Activated CD8-positive, alpha-beta T cell treated with anti-CD3 and anti-CD28 coated beads for 36 hours (primary cell): Measurements from ENCODE around the gene MOV10L1. TPM values are rescaled to one million over a fixed set of nuclear protein-coding genes. Genes with fewer than 3 reads are reported as not detected.

Source experiments
- ATAC-seq: fragments of 200-7000 bp; cut with Tn5 transposase; one replicate; pipeline ENCODE4 v1.10.0; 2021; ENCODE audit warnings: mild to moderate bottlenecking, moderate library complexity
- CTCF ChIA-PET: fragments of 350-600 bp; sonication (Branson Sonifier 250); formaldehyde crosslinking; loops from one replicate; lab custom pipeline; 2021; ENCODE audit warnings: antibody characterized with exemption; lab: Charles Lee
- POLR2A ChIA-PET: fragments of 350-600 bp; sonication (Branson Sonifier 250); formaldehyde crosslinking; loops from one replicate; lab custom pipeline; 2021; ENCODE audit warnings: antibody characterized with exemption; lab: Charles Lee
- DNase-seq: peaks from one replicate; pipeline ENCODE4 v3.0.0-alpha.2; 2020
- H3K27ac Mint-ChIP-seq: one replicate; pipeline ENCODE4 v1.8.0; 2021; ENCODE audit warnings: mild to moderate bottlenecking, mixed read lengths
- H3K27me3 Mint-ChIP-seq: one replicate; pipeline ENCODE4 v1.8.0; 2021; ENCODE audit warnings: mixed read lengths
- H3K36me3 Mint-ChIP-seq: one replicate; pipeline ENCODE4 v1.8.0; 2021; ENCODE audit warnings: low read depth, mixed read lengths
- H3K4me1 Mint-ChIP-seq: one replicate; pipeline ENCODE4 v1.8.0; 2021; ENCODE audit warnings: low read depth, mixed read lengths
- H3K4me3 Mint-ChIP-seq: one replicate; pipeline ENCODE4 v1.8.0; 2021; ENCODE audit warnings: mild to moderate bottlenecking, moderate library complexity, mixed read lengths
- H3K9me3 Mint-ChIP-seq: one replicate; pipeline ENCODE4 v1.8.0; 2021; ENCODE audit warnings: mixed read lengths
- CTCF ChIP-seq: fragments of 200-600 bp; IDR thresholded peaks from one replicate; pipeline ENCODE4 v1.8.0; 2022; ENCODE audit warnings: antibody characterized with exemption, mild to moderate bottlenecking
- intact Hi-C: fragments of 100-400 bp; cut with micrococcal nuclease; formaldehyde crosslinking; loops from one replicate; pipeline ENCODE4 v1.10.0; 2022
- total RNA-seq, 2 experiments: library from RNA; stranded (reverse); gene quantifications; one replicate each; pipeline ENCODE4 v1.2.3, GENCODE V29; 2021

Gene MOV10L1
- total RNA-seq, 2 experiments from 2014 or later, result 0.34 TPM; not detected in 1

DNA sequence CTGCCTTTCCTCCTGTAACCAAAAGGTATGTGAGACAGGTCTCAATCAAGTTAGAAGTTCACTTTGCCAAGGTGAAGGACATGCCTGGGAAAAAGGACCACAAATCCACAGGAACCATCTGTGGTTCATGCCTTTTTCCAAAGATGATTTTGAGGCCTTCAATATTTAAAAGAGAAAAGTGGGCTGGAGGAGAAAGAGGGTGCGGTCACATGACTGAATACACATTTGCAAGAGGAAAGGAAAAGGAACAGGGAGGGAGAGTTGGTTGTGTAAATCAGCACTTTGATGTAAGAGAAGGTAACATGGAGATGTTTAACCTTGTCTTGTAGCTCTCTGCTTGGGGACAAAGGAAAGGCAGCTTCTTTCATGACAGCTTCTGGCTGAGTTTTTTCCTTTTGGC, 21.2 kb downstream of the MOV10L1 start:
- ATAC-seq (no peak), DNase-seq (no peak)
- POLR2A ChIA-PET, result interaction anchor here (1.1 kb wide), 1 partner anchor 12 kb away, joined by 3 read pairs; no protein-coding TSS in a partner anchor
- no peaks in the 10 kb centered on the region for H3K36me3 Mint-ChIP-seq
- H3K4me1 Mint-ChIP-seq, result peaks cover 20% of the 10 kb centered on the region
- no peaks in the 10 kb centered on the region for H3K9me3 Mint-ChIP-seq
- intact Hi-C loops, result no loop called here
- no peaks in the 10 kb centered on the region for H3K27me3 Mint-ChIP-seq
- no peak overlapping the region for H3K4me3 Mint-ChIP-seq
- peak overlapping the region; percentile 22 for H3K27ac Mint-ChIP-seq
- CTCF ChIA-PET, result no interaction called here
- no peak for TF ChIP-seq CTCF

DNA sequence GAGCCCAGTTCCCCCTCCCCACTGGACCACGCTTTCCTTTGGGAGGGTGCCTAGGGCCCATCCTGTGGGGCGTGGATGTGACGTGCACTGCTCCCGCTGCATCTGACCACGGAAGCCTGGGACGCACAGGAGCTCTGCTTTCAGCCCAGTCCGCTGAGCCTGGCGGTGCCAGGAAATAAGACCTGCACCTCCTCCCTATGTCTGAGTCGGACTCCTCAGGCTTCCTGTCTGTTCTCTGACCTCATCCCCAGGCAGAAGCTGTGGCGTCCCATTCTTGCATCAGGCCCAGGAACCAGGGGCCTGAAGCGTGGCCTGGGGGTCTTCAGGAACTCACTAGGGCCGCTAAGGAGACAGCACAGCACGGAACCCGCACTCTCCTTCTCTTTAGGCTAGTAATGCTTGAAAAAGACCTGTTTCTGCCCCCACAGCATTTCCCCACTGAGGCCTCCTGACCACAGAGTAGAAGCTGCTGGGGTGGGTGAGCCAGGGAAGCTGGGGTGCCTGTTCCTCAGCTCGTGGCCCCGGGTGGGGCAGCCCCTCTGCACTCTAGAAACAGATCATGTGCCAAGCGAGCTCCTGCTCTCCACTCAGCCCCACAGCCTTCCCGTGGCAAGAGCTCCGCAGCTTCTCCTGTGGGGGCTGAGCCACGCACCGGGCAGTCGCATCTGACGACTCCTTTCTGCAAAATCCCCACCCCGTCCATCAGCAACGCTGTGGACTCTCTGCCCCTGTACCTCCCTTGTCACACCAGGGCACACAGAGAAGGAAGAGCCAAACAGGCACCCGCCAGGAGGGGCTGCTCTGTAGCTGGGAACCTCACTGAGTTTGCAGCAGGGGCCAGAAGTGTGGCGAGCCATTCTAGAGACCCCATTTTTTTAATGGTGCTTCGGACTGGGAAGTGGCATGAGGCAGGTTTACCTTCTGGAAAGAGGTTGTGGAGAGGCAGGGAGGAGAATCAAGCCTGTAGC, 22.6 kb downstream of the MOV10L1 start:
- POLR2A ChIA-PET, result interaction anchor here (0.7 to 1.2 kb wide), 2 partner anchors 12 to 230 kb away, joined by 3 to 4 read pairs; no protein-coding TSS in a partner anchor

DNA sequence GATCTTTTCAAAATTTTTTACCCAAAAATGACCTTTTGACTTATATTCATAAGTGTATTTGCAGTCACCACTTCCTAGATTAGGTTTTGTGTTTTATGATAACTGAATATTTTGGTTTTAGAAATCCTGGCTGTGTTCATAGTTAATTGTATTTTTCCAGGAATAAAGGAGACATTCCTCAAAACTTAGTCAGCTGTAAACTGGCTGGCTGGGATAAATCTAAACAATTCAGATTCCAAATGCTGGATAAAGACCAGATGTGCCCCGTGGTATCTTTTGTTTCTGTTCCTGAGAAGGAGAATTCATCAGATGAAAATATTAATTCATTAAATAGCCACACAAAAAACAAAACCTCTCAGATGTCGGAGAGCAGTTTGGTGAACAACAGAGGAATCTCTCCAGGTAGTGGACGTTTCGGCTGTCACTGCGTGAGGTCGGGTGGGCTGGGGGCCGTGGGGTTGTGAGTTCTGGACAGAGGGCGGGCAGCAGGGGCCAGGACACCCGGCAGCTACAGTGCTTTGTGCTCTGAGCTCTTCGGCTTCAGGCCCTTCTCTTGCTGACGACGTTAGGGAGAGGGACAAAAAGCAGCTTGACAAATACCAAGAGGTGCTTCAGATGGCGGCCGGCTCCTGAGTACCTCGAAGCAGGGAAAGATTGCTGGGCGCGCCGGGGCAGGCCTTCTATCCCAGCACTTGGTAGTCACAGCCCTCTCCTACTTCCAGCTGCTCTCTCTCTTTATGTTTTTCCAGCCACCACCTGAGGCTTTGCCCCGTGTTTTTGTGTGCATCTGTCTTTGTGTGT, 24.6 kb downstream of the MOV10L1 start:
- Mint-ChIP-seq H3K4me3 (no peak overlapping the region), H3K9me3 (no peaks in the 10 kb centered on the region), H3K4me1 (peaks cover 20% of the 10 kb centered on the region), H3K27me3 (no peaks in the 10 kb centered on the region), H3K27ac (no peak overlapping the region), H3K36me3 (no peaks in the 10 kb centered on the region)
- intact Hi-C loops, result no loop called here
- CTCF ChIA-PET, result interaction anchor here (0.7 kb wide), 1 partner anchor 28 kb away, joined by 3 read pairs; no protein-coding TSS in a partner anchor
- no peak for ATAC-seq
- TF ChIP-seq CTCF, result no peak
- POLR2A ChIA-PET, result interaction anchor here (1.1 kb wide), 1 partner anchor 13 kb away, joined by 3 read pairs; no protein-coding TSS in a partner anchor
- DNase-seq, result no peak

More for the DNA sequence above, 22.6 kb downstream of the MOV10L1 start:
- Mint-ChIP-seq H3K36me3 (no peaks in the 10 kb centered on the region), H3K27ac (peak overlapping the region; percentile 89), H3K4me1 (peaks cover 20% of the 10 kb centered on the region), H3K27me3 (no peaks in the 10 kb centered on the region), H3K9me3 (no peaks in the 10 kb centered on the region), H3K4me3 (peak overlapping the region; percentile 22)
- ATAC-seq (peak; percentile 88), DNase-seq (peak; percentile 70)
- no peak for TF ChIP-seq CTCF
- intact Hi-C loops, result no loop called here
- CTCF ChIA-PET, result interaction anchor here (0.7 to 1.3 kb wide), 3 partner anchors 36 to 94 kb away, joined by 3 to 5 read pairs (median 3); no protein-coding TSS in a partner anchor

DNA sequence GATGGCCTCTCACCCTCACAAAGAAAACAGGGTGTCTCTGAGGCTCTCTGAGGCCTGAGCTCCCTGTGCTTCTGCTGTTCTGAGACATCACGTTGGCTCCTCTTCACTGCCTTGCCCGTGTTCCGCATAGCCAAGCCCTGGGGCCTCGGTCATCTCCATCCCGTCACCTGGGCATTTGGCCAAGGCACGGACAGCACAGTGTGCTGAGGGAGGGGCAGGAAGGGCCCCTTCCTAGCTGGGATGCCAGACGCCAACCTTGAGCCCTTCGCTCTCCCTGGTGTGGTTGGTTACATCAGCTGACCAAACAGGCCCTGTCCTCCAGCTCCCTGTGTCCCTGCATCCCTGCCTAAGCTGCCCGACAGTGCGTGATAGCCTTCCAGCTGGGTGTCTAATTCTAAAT, 25.9 kb downstream of the MOV10L1 start:
- H3K36me3 Mint-ChIP-seq, result no peaks in the 10 kb centered on the region
- DNase-seq (no peak), ATAC-seq (no peak)
- no peak overlapping the region for H3K4me3 Mint-ChIP-seq
- H3K27ac Mint-ChIP-seq, result no peak overlapping the region
- ChIA-PET POLR2A (interaction anchor here (1.1 to 1.3 kb wide), 2 partner anchors 9 to 11 kb away, joined by 3 to 5 read pairs; no protein-coding TSS in a partner anchor), CTCF (interaction anchor here (2.4 kb wide), 1 partner anchor 85 kb away, joined by 7 read pairs; no protein-coding TSS in a partner anchor)
- intact Hi-C loops, result no loop called here
- TF ChIP-seq CTCF, result no peak
- H3K27me3 Mint-ChIP-seq, result no peaks in the 10 kb centered on the region
- H3K4me1 Mint-ChIP-seq, result peaks cover 20% of the 10 kb centered on the region
- no peaks in the 10 kb centered on the region for H3K9me3 Mint-ChIP-seq
